HFFc6 (cell line): ENCODE measurements around the gene ERC2. TPM values are rescaled to one million over a fixed set of nuclear protein-coding genes. Genes with fewer than 3 reads are reported as not detected.
A peak's percentile ranks its signal among the peaks of the same experiment; 100 is the strongest.

ENCODE experiments used
- DNase-seq: peaks from one replicate; pipeline ENCODE4 v3.0.0-alpha.2; 2018
- H3K27ac Mint-ChIP-seq: 2 replicates; pipeline ENCODE4 v1.8.0; 2020; ENCODE audit warnings: mild to moderate bottlenecking, mixed read lengths
- H3K27me3 Mint-ChIP-seq: 2 replicates; pipeline ENCODE4 v1.8.0; 2021; ENCODE audit warnings: mild to moderate bottlenecking, moderate library complexity, mixed read lengths; ENCODE audit not compliant: insufficient read depth
- H3K36me3 Mint-ChIP-seq: 2 replicates; pipeline ENCODE4 v1.8.0; 2021; ENCODE audit warnings: low read depth, mixed read lengths
- H3K4me1 Mint-ChIP-seq: 2 replicates; pipeline ENCODE4 v1.8.0; 2020; ENCODE audit warnings: low read depth, mixed read lengths
- H3K4me3 Mint-ChIP-seq: 2 replicates; pipeline ENCODE4 v1.8.0; 2020; ENCODE audit warnings: mild to moderate bottlenecking, moderate library complexity, mixed read lengths
- H3K9me3 Mint-ChIP-seq: 2 replicates; pipeline ENCODE4 v1.8.0; 2020; ENCODE audit warnings: mild to moderate bottlenecking, mixed read lengths
- total RNA-seq, 6 experiments: library from RNA; stranded (reverse); fragmentation: NEBNext Ultra II Directional; extraction: Animal tissue kit (Norgen Biotek cat#: 25700); gene quantifications; 2 replicates in 1 of 6; 3 replicates in 5 of 6; pipeline ENCODE4 v1.2.3, GENCODE V29; 2021
- TF ChIP-seq, protein P1 (sequence below): fragments of 200-600 bp; sonication (generic); IDR thresholded peaks from 2 replicates; pipeline ENCODE4 v1.5.0; 2021; ENCODE audit warnings: antibody characterized with exemption, mild to moderate bottlenecking

ERC2 gene
- total RNA-seq, 6 experiments from 2014 or later: 0.11 TPM; not detected in 5

DNA sequence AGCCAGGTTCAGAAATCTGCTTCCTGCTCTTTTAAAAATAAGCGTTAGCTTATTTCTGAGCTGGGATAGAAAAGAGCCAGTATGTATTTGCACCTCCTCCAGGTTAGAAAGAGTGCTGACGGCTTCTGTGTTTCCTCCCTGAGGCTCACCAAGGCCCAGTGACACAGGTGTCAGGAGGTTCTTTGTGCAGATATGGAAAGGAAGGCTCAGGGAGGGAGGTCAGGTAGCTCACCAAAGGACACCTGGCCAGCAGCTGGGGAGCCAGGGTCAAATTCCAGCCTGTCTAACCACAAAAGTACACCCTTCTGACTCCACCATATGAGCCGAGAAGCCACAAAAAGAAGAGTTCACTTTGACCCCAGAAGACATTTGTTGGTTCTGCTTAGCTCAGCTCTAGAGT lies 780.1 kb downstream of the ERC2 start:
- H3K27me3 Mint-ChIP-seq: peaks cover 12% of the 10 kb centered on the region
- TF ChIP-seq, protein P1, sequence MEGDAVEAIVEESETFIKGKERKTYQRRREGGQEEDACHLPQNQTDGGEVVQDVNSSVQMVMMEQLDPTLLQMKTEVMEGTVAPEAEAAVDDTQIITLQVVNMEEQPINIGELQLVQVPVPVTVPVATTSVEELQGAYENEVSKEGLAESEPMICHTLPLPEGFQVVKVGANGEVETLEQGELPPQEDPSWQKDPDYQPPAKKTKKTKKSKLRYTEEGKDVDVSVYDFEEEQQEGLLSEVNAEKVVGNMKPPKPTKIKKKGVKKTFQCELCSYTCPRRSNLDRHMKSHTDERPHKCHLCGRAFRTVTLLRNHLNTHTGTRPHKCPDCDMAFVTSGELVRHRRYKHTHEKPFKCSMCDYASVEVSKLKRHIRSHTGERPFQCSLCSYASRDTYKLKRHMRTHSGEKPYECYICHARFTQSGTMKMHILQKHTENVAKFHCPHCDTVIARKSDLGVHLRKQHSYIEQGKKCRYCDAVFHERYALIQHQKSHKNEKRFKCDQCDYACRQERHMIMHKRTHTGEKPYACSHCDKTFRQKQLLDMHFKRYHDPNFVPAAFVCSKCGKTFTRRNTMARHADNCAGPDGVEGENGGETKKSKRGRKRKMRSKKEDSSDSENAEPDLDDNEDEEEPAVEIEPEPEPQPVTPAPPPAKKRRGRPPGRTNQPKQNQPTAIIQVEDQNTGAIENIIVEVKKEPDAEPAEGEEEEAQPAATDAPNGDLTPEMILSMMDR: no peak
- no peak overlapping the region for H3K4me3 Mint-ChIP-seq
- no peaks in the 10 kb centered on the region for H3K9me3 Mint-ChIP-seq
- peaks cover 28% of the 10 kb centered on the region; the same call in 1 of the 2 replicates for H3K4me1 Mint-ChIP-seq
- no peaks in the 10 kb centered on the region for H3K36me3 Mint-ChIP-seq
- no peak overlapping the region for H3K27ac Mint-ChIP-seq
- DNase-seq: no peak

DNA sequence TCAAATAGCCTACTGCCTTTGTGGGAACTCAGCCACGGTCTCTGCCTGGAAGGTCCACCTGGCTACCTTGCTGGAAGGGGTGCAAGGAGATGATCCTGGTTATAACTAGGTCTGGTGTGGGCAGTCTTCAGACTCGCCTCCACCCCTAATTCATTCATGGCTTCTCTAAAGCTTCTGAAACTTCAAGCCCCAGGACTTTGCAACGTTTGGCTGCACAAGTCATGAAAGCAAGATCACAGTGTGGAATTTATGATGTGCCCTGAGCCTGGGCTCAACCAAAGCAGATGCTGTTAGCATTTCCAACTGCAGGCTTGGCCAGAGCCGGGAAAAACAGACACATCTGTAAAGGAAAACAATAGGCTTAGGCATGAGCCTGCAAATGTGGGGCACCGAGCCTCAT lies 780.7 kb downstream of the ERC2 start:
- H3K36me3 Mint-ChIP-seq: no peaks in the 10 kb centered on the region
- H3K9me3 Mint-ChIP-seq: no peaks in the 10 kb centered on the region
- no peak overlapping the region for H3K27ac Mint-ChIP-seq
- no peak for DNase-seq
- no peak overlapping the region for H3K4me3 Mint-ChIP-seq
- peaks cover 22% of the 10 kb centered on the region; the same call in 1 of the 2 replicates for H3K4me1 Mint-ChIP-seq
- TF ChIP-seq, protein P1: no peak
- H3K27me3 Mint-ChIP-seq: peaks cover 12% of the 10 kb centered on the region

DNA sequence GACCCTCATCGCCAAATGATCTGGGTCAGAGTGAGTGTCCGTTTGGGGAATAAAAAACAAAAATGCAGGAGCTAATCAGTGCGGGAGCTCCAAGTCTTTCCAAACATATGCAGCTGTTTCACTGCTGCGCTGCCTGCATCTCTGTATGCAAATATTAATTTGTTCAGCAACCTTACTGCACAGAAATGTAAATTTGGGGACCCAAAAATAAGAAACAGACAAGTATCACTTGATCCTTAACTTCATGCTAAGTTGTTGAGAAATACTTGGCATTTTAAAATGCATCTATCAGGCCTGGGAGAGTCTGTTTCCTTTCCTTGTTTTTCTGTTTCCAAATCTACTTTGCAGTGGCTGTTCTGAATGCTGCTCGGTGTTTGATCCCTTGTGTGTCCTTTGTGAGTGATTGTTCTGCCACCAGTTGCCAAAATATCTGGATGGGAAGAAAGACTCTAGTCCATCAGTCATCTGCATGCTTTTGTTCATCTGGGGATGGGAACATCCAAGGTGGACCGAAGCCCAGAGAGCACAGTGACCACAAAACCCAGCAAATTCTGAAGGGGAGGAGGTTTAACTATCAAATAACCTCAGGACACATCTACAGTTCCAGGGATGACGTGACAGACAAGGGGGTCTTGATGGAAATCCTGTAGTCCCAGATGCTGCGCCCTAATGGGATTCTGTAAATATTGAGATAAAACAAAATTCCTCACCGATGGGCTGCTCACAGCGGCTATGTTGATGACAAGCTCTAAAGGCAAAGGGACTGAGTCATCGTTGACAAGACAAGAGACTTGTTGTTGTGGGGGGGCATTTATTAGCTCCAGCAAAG lies 781.6 kb downstream of the ERC2 start:
- DNase-seq: peak; percentile 4
- Mint-ChIP-seq H3K4me3 (peak overlapping the region; percentile 38; the same call in 1 of the 2 replicates), H3K9me3 (no peaks in the 10 kb centered on the region)

DNA sequence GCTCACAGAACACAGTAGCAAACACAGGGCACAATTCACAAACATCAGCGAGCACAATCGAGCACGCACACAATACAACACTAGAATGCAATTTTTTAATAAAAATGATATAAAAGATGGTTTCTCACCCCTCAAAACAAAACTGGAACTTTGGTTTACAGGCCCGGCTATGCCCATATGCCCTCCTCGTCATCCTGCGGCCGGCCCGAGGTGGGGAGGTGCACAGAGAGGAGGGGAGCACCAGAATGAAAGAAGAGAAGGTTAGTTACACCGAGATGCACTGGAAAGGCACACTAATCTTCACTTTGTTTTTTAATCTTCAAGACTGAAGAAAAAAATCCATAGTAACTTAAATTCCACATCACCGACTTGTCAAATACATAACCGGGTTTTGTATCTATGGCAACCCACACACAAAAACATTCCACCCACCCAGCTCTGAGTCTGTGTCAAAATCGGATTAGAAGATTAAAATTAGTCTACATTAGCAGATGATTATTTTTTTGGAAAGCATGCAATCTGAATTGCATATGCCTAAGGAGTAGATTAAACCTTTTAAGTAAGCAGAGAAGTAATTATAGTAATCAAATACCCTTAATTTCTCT lies 784.5 kb downstream of the ERC2 start:
- TF ChIP-seq, protein P1: no peak
- DNase-seq: no peak
- H3K4me1 Mint-ChIP-seq: peaks cover 16% of the 10 kb centered on the region; the same call in 1 of the 2 replicates
- H3K27me3 Mint-ChIP-seq: peaks cover 13% of the 10 kb centered on the region
- no peaks in the 10 kb centered on the region for H3K36me3 Mint-ChIP-seq
- no peaks in the 10 kb centered on the region for H3K9me3 Mint-ChIP-seq
- H3K27ac Mint-ChIP-seq: no peak overlapping the region
- no peak overlapping the region for H3K4me3 Mint-ChIP-seq

More for the DNA sequence above, 781.6 kb downstream of the ERC2 start:
- TF ChIP-seq, protein P1: no peak
- no peak overlapping the region; the same call in 1 of the 2 replicates for H3K27ac Mint-ChIP-seq
- H3K27me3 Mint-ChIP-seq: peaks cover 15% of the 10 kb centered on the region
- H3K4me1 Mint-ChIP-seq: peaks cover 19% of the 10 kb centered on the region; the same call in 1 of the 2 replicates
- H3K36me3 Mint-ChIP-seq: no peaks in the 10 kb centered on the region

DNA sequence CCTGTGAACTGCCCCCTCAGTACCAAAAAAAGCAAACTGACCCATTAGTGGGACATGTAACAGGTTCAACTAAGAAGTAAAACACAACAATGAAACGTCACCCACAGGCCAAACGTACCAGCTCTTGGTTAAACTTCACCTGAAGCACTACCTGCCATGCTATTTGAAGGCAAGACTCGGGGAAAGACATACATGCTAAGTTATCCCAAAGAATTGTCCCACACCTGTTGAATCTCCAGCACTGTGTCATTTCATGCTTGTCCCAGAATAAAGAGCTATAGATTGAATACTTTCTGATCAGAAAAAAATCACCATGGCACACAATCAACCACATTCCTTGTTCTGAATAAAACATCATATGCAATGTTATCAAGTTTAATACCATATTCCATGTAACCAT lies 785.8 kb downstream of the ERC2 start:
- Mint-ChIP-seq H3K27me3 (peaks cover 10% of the 10 kb centered on the region), H3K36me3 (no peaks in the 10 kb centered on the region), H3K4me3 (no peak overlapping the region)

More for the DNA sequence above, 785.8 kb downstream of the ERC2 start:
- TF ChIP-seq, protein P1: no peak
- Mint-ChIP-seq H3K4me1 (peaks cover 13% of the 10 kb centered on the region; the same call in 1 of the 2 replicates), H3K9me3 (no peaks in the 10 kb centered on the region), H3K27ac (no peak overlapping the region)
- DNase-seq: no peak
